HG02571 (cell line): ENCODE measurements around the gene AHCYL2.
A peak's percentile ranks its signal among the peaks of the same experiment; 100 is the strongest.
"Not testable (repeated sequence)": the region's sequence is repeated elsewhere in the genome, so short reads cannot be mapped to it uniquely, and the experiment has no call there.

Source experiments
- ATAC-seq: cut with Tn5 transposase; IDR thresholded peaks from one replicate; pipeline ENCODE4 v1.9.1; 2021; ENCODE audit warnings: mild to moderate bottlenecking, moderate library complexity; ENCODE audit not compliant: unreplicated experiment

The AHCYL2 gene

GRCh38 chr7:129208667-129209066 is 16.2 kb upstream of the AHCYL2 start:
- ATAC-seq = no peak

- no peak for ATAC-seq
These were observed 15.5 kb upstream of the AHCYL2 start for GRCh38 chr7:129209067-129209926.

GRCh38 chr7:129210256-129210988 is 14.4 kb upstream of the AHCYL2 start:
- no peak for ATAC-seq

- no peak for ATAC-seq
These were observed 13.9 kb upstream of the AHCYL2 start for GRCh38 chr7:129210989-129211312.

GRCh38 chr7:129212126-129212525 is 12.7 kb upstream of the AHCYL2 start:
- ATAC-seq = no peak

- no peak for ATAC-seq
These were observed 12.2 kb upstream of the AHCYL2 start for GRCh38 chr7:129212596-129212995.

- ATAC-seq = no peak
These were observed 11.0 kb upstream of the AHCYL2 start for GRCh38 chr7:129213828-129214227.

GRCh38 chr7:129215691-129216090 is 9.1 kb upstream of the AHCYL2 start:
- not testable (repeated sequence) for ATAC-seq

- ATAC-seq = not testable (repeated sequence)
These were observed 8.6 kb upstream of the AHCYL2 start for GRCh38 chr7:129216101-129216715.

- ATAC-seq = not testable (repeated sequence)
These were observed 7.9 kb upstream of the AHCYL2 start for GRCh38 chr7:129216821-129217416.

- ATAC-seq = no peak
These were observed 6.2 kb upstream of the AHCYL2 start for GRCh38 chr7:129218514-129219062.

- not testable (repeated sequence) for ATAC-seq
These were observed 5.7 kb upstream of the AHCYL2 start for GRCh38 chr7:129219166-129219565.

- ATAC-seq = no peak
These were observed 2.8 kb upstream of the AHCYL2 start for GRCh38 chr7:129222064-129222463.

GRCh38 chr7:129225206-129225930 is 538 bp downstream of the AHCYL2 start:
- ATAC-seq = peak; percentile 33

- ATAC-seq = no peak
These were observed 1.2 kb downstream of the AHCYL2 start for GRCh38 chr7:129225931-129226572.

- no peak for ATAC-seq
These were observed 3.1 kb downstream of the AHCYL2 start for GRCh38 chr7:129227646-129228578.

- no peak for ATAC-seq
These were observed 3.8 kb downstream of the AHCYL2 start for GRCh38 chr7:129228633-129229032.

GRCh38 chr7:129231666-129232065 is 6.8 kb downstream of the AHCYL2 start:
- no peak for ATAC-seq

- ATAC-seq = no peak
These were observed 13.7 kb downstream of the AHCYL2 start for GRCh38 chr7:129238546-129238945.
